Mesendoderm (in vitro differentiated cells): ENCODE results near the gene PTPRF.

Experiments
- DNase-seq: peaks from one replicate; pipeline ENCODE4 v3.0.0; 2013
- H2AK5ac ChIP-seq: 2 replicates; pipeline ENCODE4 v1.6.1; 2013; ENCODE audit warnings: low read length, inconsistent platforms
- H2BK120ac ChIP-seq: 2 replicates; pipeline ENCODE4 v1.6.1; 2013; ENCODE audit warnings: low read depth, mild to moderate bottlenecking, low read length, moderate library complexity, mixed read lengths
- H2BK15ac ChIP-seq: replicated peaks from 2 replicates; pipeline ENCODE4 v1.6.1; 2013; ENCODE audit warnings: low read depth, mild to moderate bottlenecking, moderate library complexity
- H2BK5ac ChIP-seq: 2 replicates; pipeline ENCODE4 v1.6.1; 2013; ENCODE audit warnings: low read length, inconsistent platforms
- H3K18ac ChIP-seq: 2 replicates; pipeline ENCODE4 v1.6.1; 2013; ENCODE audit warnings: mild to moderate bottlenecking, low read length, mixed read lengths
- H3K23ac ChIP-seq: one replicate; pipeline ENCODE4 v1.6.1; 2013; ENCODE audit warnings: low read length
- H3K27ac ChIP-seq: 2 replicates; pipeline ENCODE4 v1.5.1; 2013; ENCODE audit warnings: low read depth, mild to moderate bottlenecking, inconsistent platforms, low read length, moderate library complexity
- H3K27me3 ChIP-seq: 2 replicates; pipeline ENCODE4 v1.6.1; 2013; ENCODE audit warnings: low read length, control low read depth, mild to moderate bottlenecking, inconsistent platforms; ENCODE audit not compliant: insufficient read depth, poor library complexity
- H3K36me3 ChIP-seq: 2 replicates; pipeline ENCODE4 v1.6.1; 2013; ENCODE audit warnings: low read length, inconsistent platforms; ENCODE audit not compliant: control insufficient read depth, insufficient read depth
- H3K4ac ChIP-seq: one replicate; pipeline ENCODE4 v1.6.1; 2013; ENCODE audit warnings: low read depth, mild to moderate bottlenecking, low read length, moderate library complexity
- H3K4me1 ChIP-seq: 2 replicates; pipeline ENCODE4 v1.6.1; 2013; ENCODE audit warnings: low read depth, low read length, inconsistent platforms; ENCODE audit not compliant: control insufficient read depth
- H3K4me2 ChIP-seq: 2 replicates; pipeline ENCODE4 v1.6.1; 2013; ENCODE audit warnings: low read length
- H3K4me3 ChIP-seq: 2 replicates; pipeline ENCODE4 v1.5.1; 2013; ENCODE audit warnings: mild to moderate bottlenecking, low read length
- H3K56ac ChIP-seq: one replicate; pipeline ENCODE4 v1.6.1; 2013; ENCODE audit warnings: low read length
- H3K79me1 ChIP-seq: 2 replicates; pipeline ENCODE4 v1.6.1; 2013; ENCODE audit warnings: low read length, inconsistent platforms
- H3K79me2 ChIP-seq: 2 replicates; pipeline ENCODE4 v1.6.1; 2013; ENCODE audit warnings: mild to moderate bottlenecking, low read length; ENCODE audit not compliant: control insufficient read depth, insufficient read depth
- H3K9ac ChIP-seq: 2 replicates; pipeline ENCODE4 v1.6.1; 2013; ENCODE audit warnings: low read length, inconsistent platforms
- H4K5ac ChIP-seq: one replicate; pipeline ENCODE4 v1.6.1; 2013; ENCODE audit warnings: low read length
- H4K8ac ChIP-seq: one replicate; pipeline ENCODE4 v1.6.1; 2013; ENCODE audit warnings: low read depth, mild to moderate bottlenecking, control low read depth, low read length, moderate library complexity
- WGBS: extraction: QIAGEN DNeasy Blood & Tissue Kit; methylation state at CpG from one replicate; pipeline ENCODE4 v1.1.7; 2013; ENCODE audit warnings: low lambda C conversion rate, missing lambda C conversion rate; ENCODE audit not compliant: insufficient coverage; ENCODE audit errors: extremely low coverage; 5-methylcytosine and 5-hydroxymethylcytosine counted together

The PTPRF gene

GRCh38 chr1:43659212-43660166 lies 128.8 kb downstream of the PTPRF start:
- 100% methylated on average over 2 of the region's 14 CpGs for WGBS
- Histone ChIP-seq H4K5ac (no peak overlapping the region), H3K4ac (no peak overlapping the region), H3K9ac (no peak overlapping the region), H2BK15ac (no peak overlapping the region), H3K27ac (no peak overlapping the region), H2BK120ac (no peak overlapping the region), H3K79me1 (no peaks in the 10 kb centered on the region), H3K27me3 (no peaks in the 10 kb centered on the region), H2AK5ac (no peak overlapping the region), H3K79me2 (no peaks in the 10 kb centered on the region), H3K4me1 (no peaks in the 10 kb centered on the region), H3K18ac (no peak overlapping the region), H2BK5ac (no peak overlapping the region), H3K56ac (no peak overlapping the region), H3K23ac (no peak overlapping the region), H3K4me2 (no peak overlapping the region), H3K36me3 (peaks cover 10% of the 10 kb centered on the region), H3K4me3 (no peak overlapping the region), H4K8ac (no peak overlapping the region)
- no peak for DNase-seq

- no peaks in the 10 kb centered on the region for H3K4me1 ChIP-seq
- H3K79me2 ChIP-seq, result no peaks in the 10 kb centered on the region
- H3K27ac ChIP-seq, result no peak overlapping the region
- no peak overlapping the region for H3K23ac ChIP-seq
- no peaks in the 10 kb centered on the region for H3K27me3 ChIP-seq
- H3K79me1 ChIP-seq, result no peaks in the 10 kb centered on the region
- no peak overlapping the region for H3K18ac ChIP-seq
- WGBS, result no CpG with 5 or more reads among the region's 4 CpGs
- H2BK120ac ChIP-seq, result no peak overlapping the region
- no peak overlapping the region for H2AK5ac ChIP-seq
- no peak overlapping the region for H3K56ac ChIP-seq
- H3K4me3 ChIP-seq, result no peak overlapping the region
- H3K9ac ChIP-seq, result no peak overlapping the region
- H3K4ac ChIP-seq, result no peak overlapping the region
- no peak overlapping the region for H4K8ac ChIP-seq
- DNase-seq, result no peak
- H4K5ac ChIP-seq, result no peak overlapping the region
- H2BK5ac ChIP-seq, result no peak overlapping the region
- peaks cover 9% of the 10 kb centered on the region for H3K36me3 ChIP-seq
- H3K4me2 ChIP-seq, result no peak overlapping the region
- H2BK15ac ChIP-seq, result no peak overlapping the region
Measured at GRCh38 chr1:43660355-43660754, 129.7 kb downstream of the PTPRF start.

- Histone ChIP-seq H4K8ac (no peak overlapping the region), H3K4ac (no peak overlapping the region), H3K36me3 (peaks cover 33% of the 10 kb centered on the region), H3K23ac (no peak overlapping the region), H3K27ac (no peak overlapping the region), H3K4me1 (no peaks in the 10 kb centered on the region), H3K27me3 (no peaks in the 10 kb centered on the region), H3K4me2 (no peak overlapping the region), H3K79me2 (no peaks in the 10 kb centered on the region), H3K56ac (no peak overlapping the region), H3K79me1 (peaks cover 2% of the 10 kb centered on the region), H2BK15ac (no peak overlapping the region), H3K4me3 (no peak overlapping the region), H4K5ac (no peak overlapping the region), H2BK5ac (no peak overlapping the region), H3K9ac (no peak overlapping the region), H2BK120ac (no peak overlapping the region), H2AK5ac (no peak overlapping the region), H3K18ac (no peak overlapping the region)
- DNase-seq, result no peak
- no CpG with 5 or more reads among the region's 4 CpGs for WGBS
Measured at GRCh38 chr1:43664369-43664768, 133.7 kb downstream of the PTPRF start.

GRCh38 chr1:43666608-43667007 lies 135.9 kb downstream of the PTPRF start:
- Histone ChIP-seq H3K79me1 (peaks cover 2% of the 10 kb centered on the region), H3K27me3 (no peaks in the 10 kb centered on the region), H3K23ac (no peak overlapping the region), H3K56ac (no peak overlapping the region), H3K27ac (no peak overlapping the region), H3K4ac (no peak overlapping the region), H3K4me1 (no peaks in the 10 kb centered on the region), H3K4me3 (no peak overlapping the region), H3K36me3 (peaks cover 35% of the 10 kb centered on the region), H2BK5ac (no peak overlapping the region), H4K8ac (no peak overlapping the region), H3K9ac (no peak overlapping the region), H2AK5ac (no peak overlapping the region), H2BK120ac (no peak overlapping the region), H3K79me2 (no peaks in the 10 kb centered on the region), H2BK15ac (no peak overlapping the region), H3K18ac (no peak overlapping the region), H3K4me2 (no peak overlapping the region), H4K5ac (no peak overlapping the region)
- no peak for DNase-seq

DNA sequence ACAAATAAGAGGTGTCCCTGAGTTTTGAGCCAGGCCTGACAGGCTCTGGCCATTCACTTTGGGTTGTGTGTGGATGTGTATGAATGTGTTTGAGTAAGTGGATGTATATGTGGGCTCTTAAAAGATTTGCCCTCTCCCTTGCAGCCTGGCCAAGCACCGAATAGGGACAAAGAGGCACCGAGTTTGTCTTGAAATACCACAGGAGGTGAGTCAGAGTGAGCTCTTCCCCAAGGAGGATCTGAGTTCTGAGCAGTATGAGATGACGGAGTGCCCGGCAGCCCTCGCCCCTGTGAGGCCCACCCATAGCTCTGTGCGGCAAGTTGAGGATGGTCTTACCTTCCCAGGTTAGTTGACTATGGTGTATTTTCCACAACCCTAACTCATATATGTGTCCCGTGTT lies 138.3 kb downstream of the PTPRF start:
- Histone ChIP-seq H3K4me3 (no peak overlapping the region), H3K4me1 (no peaks in the 10 kb centered on the region), H3K27me3 (no peaks in the 10 kb centered on the region), H3K4ac (no peak overlapping the region), H3K27ac (no peak overlapping the region), H2BK120ac (no peak overlapping the region), H4K5ac (no peak overlapping the region), H4K8ac (no peak overlapping the region), H2BK15ac (no peak overlapping the region), H3K79me2 (no peaks in the 10 kb centered on the region), H3K23ac (no peak overlapping the region), H3K9ac (no peak overlapping the region), H3K56ac (no peak overlapping the region), H3K36me3 (peaks cover 36% of the 10 kb centered on the region), H3K18ac (no peak overlapping the region), H3K79me1 (peaks cover 2% of the 10 kb centered on the region), H3K4me2 (no peak overlapping the region), H2AK5ac (no peak overlapping the region), H2BK5ac (no peak overlapping the region)
- WGBS, result no CpG with 5 or more reads among the region's 7 CpGs
- no peak for DNase-seq

- H3K27ac ChIP-seq, result no peak overlapping the region
- no peak overlapping the region for H3K9ac ChIP-seq
- peaks cover 36% of the 10 kb centered on the region for H3K36me3 ChIP-seq
- no peak overlapping the region for H3K18ac ChIP-seq
- H3K4me3 ChIP-seq, result no peak overlapping the region
- DNase-seq, result no peak
- no peak overlapping the region for H2BK15ac ChIP-seq
- no peak overlapping the region for H4K5ac ChIP-seq
- H3K4me2 ChIP-seq, result no peak overlapping the region
- H3K4ac ChIP-seq, result no peak overlapping the region
- no peaks in the 10 kb centered on the region for H3K79me2 ChIP-seq
- no peaks in the 10 kb centered on the region for H3K27me3 ChIP-seq
- no peak overlapping the region for H2AK5ac ChIP-seq
- H2BK5ac ChIP-seq, result no peak overlapping the region
- no CpG with 5 or more reads among the region's 5 CpGs for WGBS
- H3K79me1 ChIP-seq, result peaks cover 2% of the 10 kb centered on the region
- no peak overlapping the region for H3K56ac ChIP-seq
- H3K23ac ChIP-seq, result no peak overlapping the region
- no peak overlapping the region for H2BK120ac ChIP-seq
- H3K4me1 ChIP-seq, result no peaks in the 10 kb centered on the region
- no peak overlapping the region for H4K8ac ChIP-seq
Measured at GRCh38 chr1:43669878-43670277, 139.2 kb downstream of the PTPRF start.
